HEK293 (cell line): ENCODE measurements around the gene CBFB.

Experiments used
- BCL11B ChIP-seq: fragments of 450-650 bp; formaldehyde crosslinking; IDR thresholded peaks from 2 replicates; pipeline ENCODE4 v1.5.1; 2016; ENCODE audit warnings: low read depth, missing biosample characterization, missing genetic modification characterization
- CTCF ChIP-seq: fragments of 450-650 bp; formaldehyde crosslinking; IDR thresholded peaks from 2 replicates; pipeline ENCODE4 v1.5.1; 2016; ENCODE audit warnings: missing biosample characterization, missing genetic modification characterization
- RBAK ChIP-seq: fragments of 450-650 bp; formaldehyde crosslinking; IDR thresholded peaks from 2 replicates; pipeline ENCODE4 v1.5.1; 2016; ENCODE audit warnings: missing biosample characterization, missing genetic modification characterization
- ZBTB49 ChIP-seq: fragments of 450-650 bp; formaldehyde crosslinking; IDR thresholded peaks from 2 replicates; pipeline ENCODE4 v1.5.1; 2016; ENCODE audit warnings: missing biosample characterization, missing genetic modification characterization, low read depth
- ZNF121 ChIP-seq: fragments of 450-650 bp; formaldehyde crosslinking; IDR thresholded peaks from 2 replicates; pipeline ENCODE4 v1.5.1; 2016; ENCODE audit warnings: missing biosample characterization, missing genetic modification characterization
- ZNF23 ChIP-seq: fragments of 450-650 bp; formaldehyde crosslinking; IDR thresholded peaks from 2 replicates; pipeline ENCODE4 v1.5.1; 2016; ENCODE audit warnings: missing biosample characterization, missing genetic modification characterization, borderline replicate concordance
- ZNF292 ChIP-seq: fragments of 450-650 bp; formaldehyde crosslinking; IDR thresholded peaks from 2 replicates; pipeline ENCODE4 v1.5.1; 2016; ENCODE audit warnings: low read depth, missing biosample characterization, missing genetic modification characterization, borderline replicate concordance
- ZNF677 ChIP-seq: fragments of 450-650 bp; IDR thresholded peaks from 2 replicates; pipeline ENCODE4 v1.5.0; 2018; ENCODE audit warnings: missing biosample characterization, mild to moderate bottlenecking, missing genetic modification characterization, moderate library complexity

- TF ChIP-seq ZNF23 (tag by site-specific recombination) = no peak
- no peak for TF ChIP-seq ZBTB49 (tag by site-specific recombination)
- TF ChIP-seq CTCF (tag by site-specific recombination) = no peak
- no peak for TF ChIP-seq ZNF292 (tag by site-specific recombination)
- TF ChIP-seq BCL11B = no peak
- no peak for TF ChIP-seq ZNF677 (tag by site-specific recombination)
- TF ChIP-seq ZNF121 = no peak
- no peak for TF ChIP-seq RBAK (tag by site-specific recombination)
These were observed 69.7 kb downstream of the CBFB start for GRCh38 chr16:67098599-67098998.
